Sigmoid colon (tissue), 7 donors: ENCODE results near the gene BCOR. TPM values are rescaled to one million over a fixed set of nuclear protein-coding genes. Genes with fewer than 3 reads are reported as not detected.

Experiments
- DNase-seq: peaks from one replicate; pipeline ENCODE4 v3.0.0-alpha.2; 2019
- H3K27ac ChIP-seq, 4 donors: fragments of 200-600 bp; sonication (generic); one replicate each; pipeline ENCODE4 v1.5.1; 2016 to 2019; ENCODE audit warnings: mild to moderate bottlenecking in 1 of 4
- H3K27me3 ChIP-seq, 3 donors: fragments of 200-600 bp; sonication (generic); one replicate each; pipeline ENCODE4 v1.5.1; 2019; ENCODE audit warnings: mild to moderate bottlenecking in 1 of 3
- H3K36me3 ChIP-seq, 4 donors: fragments of 200-600 bp; sonication (generic); one replicate each; pipeline ENCODE4 v1.5.1; 2016 to 2019
- H3K4me1 ChIP-seq, 4 donors: fragments of 200-600 bp; sonication (generic); one replicate each; pipeline ENCODE4 v1.5.1; 2017 to 2019
- H3K4me3 ChIP-seq, 4 donors: fragments of 200-600 bp; sonication (generic); one replicate each; pipeline ENCODE4 v1.5.1; 2017 to 2019; ENCODE audit warnings: mild to moderate bottlenecking in 2 of 4, moderate library complexity in 1 of 4
- H3K9me3 ChIP-seq, 4 donors: fragments of 200-600 bp in 3 of 4; sonication (generic) in 3 of 4; one replicate each; pipeline versions ENCODE4 v1.5.1 to v1.6.1; 2013 to 2019
- EP300 ChIP-seq, 4 donors: sonication (generic); formaldehyde crosslinking; IDR thresholded peaks; one replicate each; pipeline ENCODE4 v1.6.1; 2017; ENCODE audit warnings: antibody characterized with exemption in 4 of 4
- POLR2A ChIP-seq, 2 donors: fragments of 450-650 bp; IDR thresholded peaks; one replicate each; pipeline ENCODE4 v1.6.1; 2016; ENCODE audit warnings: antibody characterized with exemption in 2 of 2, mild to moderate bottlenecking in 2 of 2, moderate library complexity in 2 of 2
- POLR2AphosphoS5 ChIP-seq, 4 donors: sonication (generic); formaldehyde crosslinking; IDR thresholded peaks; one replicate each; pipeline ENCODE4 v1.6.1; 2017; ENCODE audit warnings: antibody characterized with exemption in 4 of 4
- WGBS, 2 donors: extraction: QIAGEN DNeasy Blood & Tissue Kit; methylation state at CpG; one replicate each; pipeline ENCODE4 v1.1.7; 2013; 5-methylcytosine and 5-hydroxymethylcytosine counted together
- intact Hi-C: fragments of 100-400 bp; cut with DNase I; formaldehyde crosslinking; loops from one replicate; pipeline ENCODE4 v1.15.1; 2023
- polyA plus RNA-seq, 3 donors: library from polyadenylated mRNA; stranded (reverse); fragments of 200-250 nt; gene quantifications; one replicate each; pipeline ENCODE4 v1.2.3, GENCODE V29; 2013
- total RNA-seq, 4 donors: library from RNA; depleted of rRNA; stranded (reverse); fragments of >200 nt; gene quantifications; one replicate each; pipeline ENCODE4 v1.1.0, GENCODE V29; 2016
- TF ChIP-seq, protein P1 (sequence below), 4 experiments: fragments of 450-650 bp in 3 of 4; fragments of 200-600 bp in 1 of 4; IDR thresholded peaks; one replicate each; pipeline ENCODE4 v1.5.1; 2016 to 2019; ENCODE audit warnings: antibody characterized with exemption in 4 of 4, mild to moderate bottlenecking in 3 of 4, moderate library complexity in 2 of 4
- donor health status: healthy with polysubstance abuse.
- donor health status: Bipolar disorder and iron deficiency.
- donor health status: healthy.

Gene BCOR
- total and polyA plus RNA-seq, 7 donors = 3.5 to 31.6 (median 15.8) TPM

DNA sequence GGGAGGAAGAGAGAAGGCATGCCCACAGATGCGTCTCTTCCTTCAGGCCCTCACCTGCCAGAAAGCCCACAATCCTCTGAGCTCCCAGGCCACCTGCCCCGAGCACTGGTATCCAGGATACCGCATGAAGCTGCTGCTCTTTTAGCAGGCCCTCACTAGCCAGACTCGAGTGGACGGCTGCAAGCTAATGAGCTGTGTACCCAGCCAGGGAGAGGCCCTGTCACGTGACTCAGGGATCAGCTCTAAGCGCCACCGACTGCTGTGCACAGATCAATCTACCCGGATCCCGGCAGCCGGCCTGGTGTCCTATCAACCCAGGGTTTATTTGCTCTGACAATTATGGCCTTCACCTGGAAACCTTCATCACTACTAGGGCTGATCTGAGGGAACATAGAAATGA is 39.0 kb downstream of the BCOR start:
- no peak for DNase-seq
- Histone ChIP-seq H3K27me3 (no peaks in the 10 kb centered on the region), H3K4me1 (peaks cover 0 to 18% (median 16%) of the 10 kb centered on the region in 4 donors), H3K4me3 (no peak overlapping the region), H3K9me3 (no peaks in the 10 kb centered on the region), H3K36me3 (peaks cover 0 to 57% (median 25%) of the 10 kb centered on the region in 4 donors), H3K27ac (no peak overlapping the region)
- 23 to 72% methylated on average over 11 of the region's 11 CpGs for WGBS, 2 donors
- TF ChIP-seq, protein P1, sequence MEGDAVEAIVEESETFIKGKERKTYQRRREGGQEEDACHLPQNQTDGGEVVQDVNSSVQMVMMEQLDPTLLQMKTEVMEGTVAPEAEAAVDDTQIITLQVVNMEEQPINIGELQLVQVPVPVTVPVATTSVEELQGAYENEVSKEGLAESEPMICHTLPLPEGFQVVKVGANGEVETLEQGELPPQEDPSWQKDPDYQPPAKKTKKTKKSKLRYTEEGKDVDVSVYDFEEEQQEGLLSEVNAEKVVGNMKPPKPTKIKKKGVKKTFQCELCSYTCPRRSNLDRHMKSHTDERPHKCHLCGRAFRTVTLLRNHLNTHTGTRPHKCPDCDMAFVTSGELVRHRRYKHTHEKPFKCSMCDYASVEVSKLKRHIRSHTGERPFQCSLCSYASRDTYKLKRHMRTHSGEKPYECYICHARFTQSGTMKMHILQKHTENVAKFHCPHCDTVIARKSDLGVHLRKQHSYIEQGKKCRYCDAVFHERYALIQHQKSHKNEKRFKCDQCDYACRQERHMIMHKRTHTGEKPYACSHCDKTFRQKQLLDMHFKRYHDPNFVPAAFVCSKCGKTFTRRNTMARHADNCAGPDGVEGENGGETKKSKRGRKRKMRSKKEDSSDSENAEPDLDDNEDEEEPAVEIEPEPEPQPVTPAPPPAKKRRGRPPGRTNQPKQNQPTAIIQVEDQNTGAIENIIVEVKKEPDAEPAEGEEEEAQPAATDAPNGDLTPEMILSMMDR (IDR thresholded peaks at IDR 0.05) = no peak
- no peak for TF ChIP-seq POLR2A (IDR thresholded peaks at IDR 0.05)
- no peak for TF ChIP-seq EP300 (IDR thresholded peaks at IDR 0.05)
- TF ChIP-seq POLR2AphosphoS5 (IDR thresholded peaks at IDR 0.05) = no peak
- intact Hi-C loops = no loop called here

DNA sequence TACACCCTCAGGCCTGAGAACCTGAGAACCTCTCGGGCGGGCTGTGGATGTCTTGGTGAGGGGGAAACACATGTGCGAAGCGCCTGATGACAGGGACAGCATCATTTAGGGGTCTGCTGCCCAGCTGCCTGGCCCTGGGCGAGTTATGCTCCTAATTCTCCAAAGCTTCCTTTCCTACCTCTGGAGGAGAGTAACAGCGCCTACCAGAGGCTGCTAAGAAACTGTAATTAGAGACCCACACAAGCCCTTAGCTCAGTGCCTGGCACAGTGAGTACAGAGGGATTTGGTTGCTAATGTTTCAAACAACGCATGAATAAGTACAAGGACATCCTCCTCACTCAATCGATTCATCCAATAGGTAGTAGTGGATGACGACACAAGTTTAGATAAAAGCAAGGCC is 40.4 kb downstream of the BCOR start:
- peaks cover 0 to 62% (median 35%) of the 10 kb centered on the region in 4 donors for H3K36me3 ChIP-seq
- H3K9me3 ChIP-seq = no peaks in the 10 kb centered on the region
- intact Hi-C loops = no loop called here
- no peaks in the 10 kb centered on the region for H3K27me3 ChIP-seq
- no peak for TF ChIP-seq POLR2A (IDR thresholded peaks at IDR 0.05)
- TF ChIP-seq EP300 (IDR thresholded peaks at IDR 0.05) = no peak
- TF ChIP-seq, protein P1 (IDR thresholded peaks at IDR 0.05) = no peak
- no peak for TF ChIP-seq POLR2AphosphoS5 (IDR thresholded peaks at IDR 0.05)
- H3K27ac ChIP-seq = no peak overlapping the region
- no peak overlapping the region for H3K4me3 ChIP-seq
- DNase-seq = no peak
- H3K4me1 ChIP-seq = peaks cover 0 to 9% (median 7%) of the 10 kb centered on the region in 4 donors
- WGBS, 2 donors = 94 to 96% methylated on average over 9 of the region's 9 CpGs

DNA sequence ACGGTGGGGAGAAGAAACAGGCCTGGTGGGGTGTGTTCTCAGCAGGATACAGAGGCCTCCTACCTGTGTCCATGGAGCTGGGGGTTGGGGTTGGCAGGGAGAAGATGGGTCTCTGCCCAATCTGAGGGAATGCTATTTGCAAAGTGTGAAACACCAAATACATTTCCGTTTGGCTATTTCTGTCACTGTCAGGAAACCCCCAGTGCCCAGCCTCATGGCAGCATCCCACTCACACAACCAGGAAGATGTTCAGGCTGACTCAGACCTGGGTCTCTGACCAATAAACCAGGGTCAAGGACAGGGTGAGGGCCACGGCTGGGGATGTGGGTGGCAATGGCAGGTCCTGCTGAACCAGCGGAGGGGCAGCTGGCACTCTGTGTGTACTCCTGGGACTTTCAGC is 41.3 kb downstream of the BCOR start:
- Histone ChIP-seq H3K4me3 (no peak overlapping the region), H3K9me3 (no peaks in the 10 kb centered on the region), H3K36me3 (peaks cover 0 to 67% (median 34%) of the 10 kb centered on the region in 4 donors), H3K27ac (no peak overlapping the region), H3K4me1 (no peaks in the 10 kb centered on the region), H3K27me3 (no peaks in the 10 kb centered on the region)
- TF ChIP-seq, protein P1 (IDR thresholded peaks at IDR 0.05) = no peak
- TF ChIP-seq POLR2AphosphoS5 (IDR thresholded peaks at IDR 0.05) (no peak), EP300 (IDR thresholded peaks at IDR 0.05) (no peak), POLR2A (IDR thresholded peaks at IDR 0.05) (no peak)
- intact Hi-C loops = no loop called here
- 69 to 82% methylated on average over 4 of the region's 4 CpGs for WGBS, 2 donors
- no peak for DNase-seq

DNA sequence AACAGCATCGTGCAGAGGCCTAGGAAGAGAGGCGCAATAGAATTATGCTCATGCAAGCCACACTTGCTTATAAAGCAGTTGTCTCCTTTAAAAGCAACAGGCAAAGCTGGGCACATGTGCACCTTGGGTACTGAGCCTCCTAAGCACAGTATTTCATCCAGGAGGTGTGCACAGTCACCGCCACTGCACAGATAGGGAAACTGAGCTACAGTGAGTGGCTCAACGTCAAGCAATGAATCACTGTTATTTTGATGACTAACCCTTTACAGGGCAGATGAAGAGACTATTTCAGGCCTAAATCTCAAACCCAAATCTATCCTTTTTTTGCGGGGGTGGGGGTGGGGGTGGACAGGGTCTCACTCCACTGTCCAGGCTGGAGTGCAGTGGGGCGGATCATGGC is 42.3 kb downstream of the BCOR start:
- intact Hi-C loops = no loop called here
- 88 to 90% methylated on average over 6 of the region's 6 CpGs for WGBS, 2 donors
- Histone ChIP-seq H3K4me1 (no peaks in the 10 kb centered on the region), H3K27ac (no peak overlapping the region), H3K36me3 (peaks cover 8 to 69% (median 40%) of the 10 kb centered on the region in 4 donors), H3K27me3 (no peaks in the 10 kb centered on the region), H3K4me3 (no peak overlapping the region), H3K9me3 (peaks cover 3 to 8% (median 5%) of the 10 kb centered on the region in 4 donors)
- TF ChIP-seq POLR2A (IDR thresholded peaks at IDR 0.05) (no peak), EP300 (IDR thresholded peaks at IDR 0.05) (no peak), POLR2AphosphoS5 (IDR thresholded peaks at IDR 0.05) (no peak)
- TF ChIP-seq, protein P1 (IDR thresholded peaks at IDR 0.05) = no peak
- DNase-seq = no peak

DNA sequence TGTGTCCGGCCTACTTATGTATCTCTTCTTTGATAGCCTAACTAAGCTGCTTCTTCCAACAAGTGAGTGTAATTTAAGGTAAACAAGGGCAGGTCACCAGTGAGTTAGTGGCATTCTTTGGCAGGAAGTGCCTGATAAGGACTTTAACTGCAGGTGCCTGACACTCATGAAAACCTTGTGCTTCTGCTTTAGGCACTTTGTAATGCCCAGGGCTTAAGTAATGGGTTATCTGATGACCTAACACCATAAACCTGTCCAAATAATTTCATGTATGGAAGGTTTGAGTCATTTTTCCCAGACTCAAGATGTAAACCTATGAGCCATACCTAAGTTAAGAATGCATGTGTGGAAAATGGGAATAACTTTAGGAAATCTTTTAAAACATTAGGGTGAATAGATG is 43.0 kb downstream of the BCOR start:
- Histone ChIP-seq H3K27ac (no peak overlapping the region), H3K4me1 (no peaks in the 10 kb centered on the region), H3K27me3 (no peaks in the 10 kb centered on the region), H3K9me3 (peaks cover 4 to 15% (median 7%) of the 10 kb centered on the region in 4 donors), H3K36me3 (peaks cover 8 to 76% (median 45%) of the 10 kb centered on the region in 4 donors), H3K4me3 (no peak overlapping the region)
- DNase-seq = no peak
- TF ChIP-seq EP300 (IDR thresholded peaks at IDR 0.05) (no peak), POLR2AphosphoS5 (IDR thresholded peaks at IDR 0.05) (no peak), POLR2A (IDR thresholded peaks at IDR 0.05) (no peak)
- TF ChIP-seq, protein P1 (IDR thresholded peaks at IDR 0.05) = no peak
- WGBS, 2 donors = 19 to 73% methylated on average over 1 of the region's 1 CpG
- intact Hi-C loops = no loop called here
